Tibial nerve (tissue), 4 donors: ENCODE measurements around the gene LGALS12. TPM values are rescaled to one million over a fixed set of nuclear protein-coding genes. Genes with fewer than 3 reads are reported as not detected.
A peak's percentile ranks its signal among the peaks of the same experiment; 100 is the strongest.

Experiments used
- DNase-seq, 2 donors: peaks; one replicate each; pipeline ENCODE4 v3.0.0-alpha.2; 2019; ENCODE audit warnings: low spot score in 2 of 2
- H3K27ac ChIP-seq, 4 donors: fragments of 200-600 bp; sonication (generic) in 3 of 4; one replicate each; pipeline ENCODE4 v1.5.1; 2017 to 2019; ENCODE audit warnings: mild to moderate bottlenecking in 1 of 4
- H3K27me3 ChIP-seq, 2 donors: fragments of 200-600 bp; sonication (generic) in 1 of 2; one replicate each; pipeline versions ENCODE4 v1.5.1 to v1.6.0; 2017 to 2019
- H3K36me3 ChIP-seq, 3 donors: fragments of 200-600 bp; sonication (generic); one replicate each; pipeline ENCODE4 v1.5.1; 2018 to 2019
- H3K4me1 ChIP-seq, 4 donors: fragments of 200-600 bp; sonication (generic) in 3 of 4; one replicate each; pipeline ENCODE4 v1.5.1; 2017 to 2019
- H3K4me3 ChIP-seq, 4 donors: fragments of 200-600 bp; sonication (generic) in 3 of 4; one replicate each; pipeline ENCODE4 v1.5.1; 2017 to 2019; ENCODE audit warnings: mild to moderate bottlenecking in 1 of 4, moderate library complexity in 1 of 4
- H3K9me3 ChIP-seq, 4 donors: fragments of 200-600 bp; sonication (generic) in 3 of 4; one replicate each; pipeline ENCODE4 v1.5.1; 2017 to 2019
- CTCF ChIP-seq, 5 experiments: fragments of 200-600 bp in 3 of 5; fragments of 450-650 bp in 2 of 5; sonication (generic) in 3 of 5; IDR thresholded peaks; one replicate each; pipeline ENCODE4 v1.5.1; 2016 to 2019; ENCODE audit warnings: antibody characterized with exemption in 5 of 5, mild to moderate bottlenecking in 3 of 5, moderate library complexity in 2 of 5
- EP300 ChIP-seq, 2 donors: sonication (generic); formaldehyde crosslinking; IDR thresholded peaks; one replicate each; pipeline ENCODE4 v1.6.1; 2017; ENCODE audit warnings: antibody characterized with exemption in 2 of 2, mild to moderate bottlenecking in 1 of 2
- POLR2A ChIP-seq, 2 donors: fragments of 450-650 bp; IDR thresholded peaks; one replicate each; pipeline ENCODE4 v1.6.1; 2017; ENCODE audit warnings: antibody characterized with exemption in 2 of 2, mild to moderate bottlenecking in 2 of 2, moderate library complexity in 2 of 2
- WGBS, 2 donors: methylation state at CpG; one replicate each; pipeline ENCODE4 v1.1.5; 2018; 5-methylcytosine and 5-hydroxymethylcytosine counted together
- total RNA-seq, 4 donors: library from RNA; depleted of rRNA; stranded (reverse); fragments of >200 nt; gene quantifications; one replicate each; pipeline ENCODE4 v1.1.0, GENCODE V29; 2016

LGALS12 gene
- total RNA-seq, 4 donors from 2014 or later = 7.3 to 32.7 (median 14.9) TPM

GRCh38 chr11:63551889-63552266, 46.0 kb downstream of the LGALS12 start:
- no peaks in the 10 kb centered on the region for H3K9me3 ChIP-seq
- H3K36me3 ChIP-seq = peaks cover 0 to 13% (median 0%) of the 10 kb centered on the region in 3 donors
- DNase-seq = no peak
- H3K27ac ChIP-seq = no peak overlapping the region
- no peak overlapping the region for H3K4me3 ChIP-seq
- WGBS, 2 donors = 81 to 87% methylated on average over 6 of the region's 6 CpGs
- no peak for TF ChIP-seq EP300 (IDR thresholded peaks at IDR 0.05)
- no peak for TF ChIP-seq CTCF (IDR thresholded peaks at IDR 0.05)
- TF ChIP-seq POLR2A (IDR thresholded peaks at IDR 0.05) = no peak
- H3K4me1 ChIP-seq = peaks cover 0 to 11% (median 8%) of the 10 kb centered on the region in 4 donors
- H3K27me3 ChIP-seq = no peaks in the 10 kb centered on the region

- no peak overlapping the region for H3K27ac ChIP-seq
- peaks cover 0 to 3% (median 0%) of the 10 kb centered on the region in 3 donors for H3K36me3 ChIP-seq
- no peak overlapping the region for H3K4me3 ChIP-seq
- WGBS, 2 donors = 75 to 87% methylated on average over 7 of the region's 7 CpGs
- no peaks in the 10 kb centered on the region for H3K9me3 ChIP-seq
- H3K27me3 ChIP-seq = no peaks in the 10 kb centered on the region
- peaks cover 0 to 11% (median 8%) of the 10 kb centered on the region in 4 donors for H3K4me1 ChIP-seq
- no peak for DNase-seq
- no peak for TF ChIP-seq EP300 (IDR thresholded peaks at IDR 0.05)
- no peak for TF ChIP-seq CTCF (IDR thresholded peaks at IDR 0.05)
- TF ChIP-seq POLR2A (IDR thresholded peaks at IDR 0.05) = no peak
These were observed 47.0 kb downstream of the LGALS12 start for GRCh38 chr11:63552921-63553320.

GRCh38 chr11:63553759-63554158, 47.9 kb downstream of the LGALS12 start:
- Histone ChIP-seq H3K9me3 (no peaks in the 10 kb centered on the region), H3K4me3 (no peak overlapping the region), H3K27me3 (no peaks in the 10 kb centered on the region), H3K4me1 (peaks cover 0 to 11% (median 8%) of the 10 kb centered on the region in 4 donors), H3K36me3 (no peaks in the 10 kb centered on the region), H3K27ac (peak overlapping the region in 1 of 4 donors; percentile 19)
- WGBS, 2 donors = 64 to 68% methylated on average over 8 of the region's 8 CpGs
- DNase-seq = no peak
- TF ChIP-seq POLR2A (IDR thresholded peaks at IDR 0.05) (no peak), CTCF (IDR thresholded peaks at IDR 0.05) (no peak), EP300 (IDR thresholded peaks at IDR 0.05) (no peak)

- Histone ChIP-seq H3K9me3 (no peaks in the 10 kb centered on the region), H3K4me3 (no peak overlapping the region), H3K4me1 (peaks cover 0 to 11% (median 8%) of the 10 kb centered on the region in 4 donors), H3K36me3 (no peaks in the 10 kb centered on the region), H3K27ac (no peak overlapping the region), H3K27me3 (no peaks in the 10 kb centered on the region)
- TF ChIP-seq EP300 (IDR thresholded peaks at IDR 0.05) (no peak), CTCF (IDR thresholded peaks at IDR 0.05) (no peak)
- 64 to 71% methylated on average over 4 of the region's 4 CpGs for WGBS, 2 donors
- no peak for DNase-seq
These were observed 49.0 kb downstream of the LGALS12 start for GRCh38 chr11:63554877-63555223.

GRCh38 chr11:63556404-63557013, 50.6 kb downstream of the LGALS12 start:
- 74% methylated on average over 7 of the region's 7 CpGs for WGBS, 2 donors
- Histone ChIP-seq H3K36me3 (no peaks in the 10 kb centered on the region), H3K27ac (no peak overlapping the region), H3K27me3 (no peaks in the 10 kb centered on the region), H3K4me1 (peaks cover 0 to 24% (median 15%) of the 10 kb centered on the region in 4 donors), H3K9me3 (no peaks in the 10 kb centered on the region), H3K4me3 (no peak overlapping the region)
- TF ChIP-seq POLR2A (IDR thresholded peaks at IDR 0.05) (no peak), CTCF (IDR thresholded peaks at IDR 0.05) (no peak), EP300 (IDR thresholded peaks at IDR 0.05) (no peak)
- no peak for DNase-seq
